IMR-90 (cell line): Measurements from ENCODE around the gene KLHL2. TPM values are rescaled to one million over a fixed set of nuclear protein-coding genes. Genes with fewer than 3 reads are reported as not detected.

Experiments used
- ATAC-seq: fragments of 200-7000 bp; cut with Tn5 transposase; 2 replicates; pipeline ENCODE4 v1.9.1; 2020; ENCODE audit warnings: low read depth, mild to moderate bottlenecking, moderate library complexity
- BruUV-seq: library from RNA; stranded (reverse); fragments of 400-500 nt; replicated peaks from 2 replicates; lab custom pipeline; 2021; lab: Mats Ljungman, UMichigan
- CTCF ChIA-PET: fragments of 300-600 bp; formaldehyde crosslinking; extraction: SDS; loops from one replicate; lab custom pipeline; 2021; ENCODE audit warnings: antibody characterized with exemption; lab: Yijun Ruan, JAX
- POLR2A ChIA-PET: fragments of 300-600 bp; sonication (Branson Sonifier 250); formaldehyde crosslinking; loops from one replicate; lab custom pipeline; 2022; ENCODE audit warnings: antibody characterized with exemption; ENCODE audit not compliant: unreplicated experiment; lab: Charles Lee
- DNase-seq: peaks from one replicate; pipeline ENCODE4 v3.0.0; 2013
- H2AFZ ChIP-seq: replicated peaks from 2 replicates; pipeline ENCODE3; 2013; ENCODE audit warnings: low read length, mild to moderate bottlenecking; ENCODE audit not compliant: poor library complexity
- H2AK5ac ChIP-seq: 2 replicates; pipeline ENCODE4 v1.6.1; 2013; ENCODE audit warnings: low read depth, low read length, inconsistent platforms
- H2AK9ac ChIP-seq: replicated peaks from 2 replicates; pipeline ENCODE3; 2013; ENCODE audit warnings: mild to moderate bottlenecking, low read depth, low read length, moderate library complexity; ENCODE audit not compliant: poor library complexity
- H2BK120ac ChIP-seq: 2 replicates; pipeline ENCODE4 v1.6.1; 2013; ENCODE audit warnings: low read depth, low read length, inconsistent platforms
- H2BK15ac ChIP-seq: 3 replicates; pipeline ENCODE4 v1.6.1; 2013; ENCODE audit warnings: low read depth, low read length, inconsistent platforms
- H2BK20ac ChIP-seq: 2 replicates; pipeline ENCODE4 v1.6.1; 2013; ENCODE audit warnings: low read depth, mild to moderate bottlenecking, inconsistent platforms, low read length, moderate library complexity
- H2BK5ac ChIP-seq: 2 replicates; pipeline ENCODE4 v1.6.1; 2013; ENCODE audit warnings: mild to moderate bottlenecking, low read depth, low read length, inconsistent platforms; ENCODE audit not compliant: poor library complexity, severe bottlenecking
- H3K14ac ChIP-seq: replicated peaks from 2 replicates; pipeline ENCODE4 v1.6.1; 2013; ENCODE audit warnings: low read depth, low read length, inconsistent platforms
- H3K18ac ChIP-seq: 2 replicates; pipeline ENCODE4 v1.6.1; 2013; ENCODE audit warnings: low read depth, low read length, control low read depth
- H3K23ac ChIP-seq: 2 replicates; pipeline ENCODE4 v1.6.1; 2013; ENCODE audit warnings: low read depth, low read length, inconsistent platforms
- H3K27ac ChIP-seq: 2 replicates; pipeline ENCODE4 v1.5.1; 2013; ENCODE audit warnings: mild to moderate bottlenecking, control low read depth, low read length; ENCODE audit not compliant: insufficient read depth
- H3K27me3 ChIP-seq: 2 replicates; pipeline ENCODE4 v1.6.1; 2013; ENCODE audit warnings: low read length; ENCODE audit not compliant: control insufficient read depth, insufficient read depth
- H3K36me3 ChIP-seq: 2 replicates; pipeline ENCODE4 v1.6.1; 2013; ENCODE audit warnings: low read length, mixed read lengths; ENCODE audit not compliant: control insufficient read depth, insufficient read depth
- H3K4ac ChIP-seq: 2 replicates; pipeline ENCODE4 v1.6.1; 2013; ENCODE audit warnings: low read depth, low read length, inconsistent platforms
- H3K4me1 ChIP-seq: 2 replicates; pipeline ENCODE4 v1.6.1; 2013; ENCODE audit warnings: low read length, mixed read lengths; ENCODE audit not compliant: control insufficient read depth, insufficient read depth
- H3K4me2 ChIP-seq: 2 replicates; pipeline ENCODE4 v1.6.1; 2013; ENCODE audit warnings: low read depth, mild to moderate bottlenecking, control low read depth, low read length, moderate library complexity
- H3K4me3 ChIP-seq: 2 replicates; pipeline ENCODE4 v1.5.1; 2013; ENCODE audit warnings: low read depth, mild to moderate bottlenecking, control low read depth, low read length, moderate library complexity; ENCODE audit not compliant: insufficient read depth
- H3K56ac ChIP-seq: 2 replicates; pipeline ENCODE4 v1.6.1; 2013; ENCODE audit warnings: low read length, inconsistent platforms; ENCODE audit not compliant: insufficient read depth; ENCODE audit errors: extremely low read depth
- H3K79me1 ChIP-seq, 2 experiments: 2 replicates each; pipeline ENCODE4 v1.6.1; 2013; ENCODE audit warnings: low read length in 2 of 2, inconsistent platforms in 1 of 2, low read depth in 1 of 2
- H3K9ac ChIP-seq: 2 replicates; pipeline ENCODE4 v1.6.1; 2013; ENCODE audit warnings: low read depth, low read length, control low read depth
- H3K9me1 ChIP-seq: 2 replicates; pipeline ENCODE4 v1.6.1; 2013; ENCODE audit warnings: low read length, inconsistent platforms; ENCODE audit not compliant: insufficient read depth
- H3K9me3 ChIP-seq: 2 replicates; pipeline ENCODE4 v1.6.1; 2013; ENCODE audit warnings: low read length; ENCODE audit not compliant: control insufficient read depth, insufficient read depth
- H4K20me1 ChIP-seq: 2 replicates; pipeline ENCODE4 v1.6.1; 2013; ENCODE audit warnings: low read length, inconsistent platforms; ENCODE audit not compliant: insufficient read depth
- H4K5ac ChIP-seq: 2 replicates; pipeline ENCODE4 v1.6.1; 2013; ENCODE audit warnings: mild to moderate bottlenecking, low read depth, low read length, control low read depth
- H4K8ac ChIP-seq, 2 experiments: 2 replicates each; pipeline ENCODE4 v1.6.1; 2013; ENCODE audit warnings: low read depth in 2 of 2, low read length in 2 of 2, control low read depth in 1 of 2, inconsistent platforms in 1 of 2
- H4K91ac ChIP-seq: 2 replicates; pipeline ENCODE4 v1.6.1; 2013; ENCODE audit warnings: low read depth, low read length, inconsistent platforms; ENCODE audit not compliant: insufficient read depth
- BHLHE40 ChIP-seq: fragments of 150-350 bp; IDR thresholded peaks from 2 replicates; pipeline ENCODE4 v1.6.1; 2016; ENCODE audit warnings: mild to moderate bottlenecking, low read depth, low read length
- CHD1 ChIP-seq: IDR thresholded peaks from 2 replicates; pipeline ENCODE4 v1.6.1; 2012; ENCODE audit warnings: low read depth, low read length, improper control_type of control experiment
- NFE2L2 ChIP-seq: fragments of 150-350 bp; IDR thresholded peaks from 2 replicates; pipeline ENCODE4 v1.6.1; 2016; ENCODE audit warnings: low read depth, mild to moderate bottlenecking, low read length
- RAD21 ChIP-seq: IDR thresholded peaks from 2 replicates; pipeline ENCODE4 v1.6.1; 2012; ENCODE audit warnings: low read length, improper control_type of control experiment
- RCOR1 ChIP-seq: IDR thresholded peaks from 2 replicates; pipeline ENCODE4 v1.6.1; 2012; ENCODE audit warnings: mild to moderate bottlenecking, low read length, improper control_type of control experiment; ENCODE audit not compliant: insufficient replicate concordance
- RFX5 ChIP-seq: IDR thresholded peaks from 2 replicates; pipeline ENCODE4 v1.8.0; 2012; ENCODE audit warnings: low read depth, mild to moderate bottlenecking, low read length, moderate library complexity
- SMC3 ChIP-seq: fragments of 150-350 bp; IDR thresholded peaks from 2 replicates; pipeline ENCODE4 v1.6.1; 2016; ENCODE audit warnings: low read depth, mild to moderate bottlenecking, antibody characterized with exemption, low read length, moderate library complexity
- WGBS, 2 experiments: methylation state at CpG; one replicate each; pipeline versions ENCODE4 v1.1.5 to v1.1.7; 2013; ENCODE audit warnings: missing lambda C conversion rate in 2 of 2; ENCODE audit not compliant: insufficient read length in 1 of 2; ENCODE audit errors: extremely low coverage in 2 of 2; 5-methylcytosine and 5-hydroxymethylcytosine counted together
- dilution Hi-C: fragments of 300-500 bp; cut with HindIII; formaldehyde crosslinking; loops from one replicate; pipeline ENCODE4 v1.14.3; 2018; ENCODE audit warnings: low sequenced_read_pairs; ENCODE audit not compliant: unreplicated experiment
- in situ Hi-C: fragments of 300-500 bp; cut with MboI; formaldehyde crosslinking; loops from 3 replicates; pipeline ENCODE4 v1.14.3; 2019; ENCODE audit warnings: low sequenced_read_pairs, inconsistent platforms, mixed read lengths
- intact Hi-C: fragments of 100-400 bp; cut with micrococcal nuclease; formaldehyde crosslinking; loops from 2 replicates; pipeline ENCODE4 v1.10.0; 2022
- polyA plus RNA-seq, 3 experiments: library from polyadenylated mRNA; depleted of rRNA; stranded (reverse); fragments of >200 nt; gene quantifications; 2 replicates each; pipeline ENCODE4 v1.2.3, GENCODE V29; 2012; ENCODE audit warnings: low replicate concordance in 1 of 3
- total RNA-seq: library from RNA; depleted of rRNA; stranded (reverse); fragments of >200 nt; gene quantifications from 2 replicates; pipeline ENCODE4 v1.2.3, GENCODE V29; 2012
- TF ChIP-seq, protein P1 (sequence below): conservative IDR thresholded peaks from 2 replicates; pipeline ENCODE4 v1.5.1; 2012; ENCODE audit warnings: mild to moderate bottlenecking, low read depth, low read length, improper control_type of control experiment

The KLHL2 gene
- total and polyA plus RNA-seq, 2 of the 4 experiments (the other 2 are of a cell fraction), result 11.0 to 12.4 TPM

DNA sequence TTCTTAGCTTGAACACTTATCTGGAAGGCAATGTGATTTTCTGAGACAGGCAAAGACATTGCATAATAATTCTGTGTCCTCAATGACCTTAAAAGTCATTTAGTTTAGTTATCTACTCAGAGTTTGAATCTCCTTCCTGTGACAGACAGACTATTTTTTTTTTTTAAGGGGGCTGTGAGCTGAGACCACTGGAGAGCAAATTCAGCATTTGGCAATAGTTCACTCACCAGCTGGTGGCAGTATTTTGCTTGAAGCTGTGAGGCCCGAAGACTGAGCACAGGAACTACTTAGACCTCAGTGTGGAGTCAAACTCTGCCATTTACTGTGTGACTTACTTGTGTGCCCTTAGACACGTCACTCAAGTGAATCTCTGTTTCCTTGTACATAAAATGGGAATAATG is 148.5 kb downstream of the KLHL2 start:
- no peak overlapping the region for H2BK5ac ChIP-seq
- H3K9ac ChIP-seq, result no peak overlapping the region
- no peak overlapping the region for H3K18ac ChIP-seq
- TF ChIP-seq RFX5 (no peak), CHD1 (no peak), NFE2L2 (no peak), BHLHE40 (no peak), RCOR1 (no peak), RAD21 (peak; percentile 20; the same call in 1 of the 2 replicates), SMC3 (peak; percentile 21)
- TF ChIP-seq, protein P1, sequence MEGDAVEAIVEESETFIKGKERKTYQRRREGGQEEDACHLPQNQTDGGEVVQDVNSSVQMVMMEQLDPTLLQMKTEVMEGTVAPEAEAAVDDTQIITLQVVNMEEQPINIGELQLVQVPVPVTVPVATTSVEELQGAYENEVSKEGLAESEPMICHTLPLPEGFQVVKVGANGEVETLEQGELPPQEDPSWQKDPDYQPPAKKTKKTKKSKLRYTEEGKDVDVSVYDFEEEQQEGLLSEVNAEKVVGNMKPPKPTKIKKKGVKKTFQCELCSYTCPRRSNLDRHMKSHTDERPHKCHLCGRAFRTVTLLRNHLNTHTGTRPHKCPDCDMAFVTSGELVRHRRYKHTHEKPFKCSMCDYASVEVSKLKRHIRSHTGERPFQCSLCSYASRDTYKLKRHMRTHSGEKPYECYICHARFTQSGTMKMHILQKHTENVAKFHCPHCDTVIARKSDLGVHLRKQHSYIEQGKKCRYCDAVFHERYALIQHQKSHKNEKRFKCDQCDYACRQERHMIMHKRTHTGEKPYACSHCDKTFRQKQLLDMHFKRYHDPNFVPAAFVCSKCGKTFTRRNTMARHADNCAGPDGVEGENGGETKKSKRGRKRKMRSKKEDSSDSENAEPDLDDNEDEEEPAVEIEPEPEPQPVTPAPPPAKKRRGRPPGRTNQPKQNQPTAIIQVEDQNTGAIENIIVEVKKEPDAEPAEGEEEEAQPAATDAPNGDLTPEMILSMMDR, result peak; percentile 36
- peak; percentile 20 for DNase-seq
- H3K9me1 ChIP-seq, result no peaks in the 10 kb centered on the region
- no peak overlapping the region for H3K27ac ChIP-seq
- H3K27me3 ChIP-seq, result 0 out of 2 replicates have a peak, but pooled peaks cover 1% of the 10 kb centered on the region
- intact Hi-C loops (loop anchor here (1.0 kb wide), 1 partner anchor 109 kb away; no protein-coding TSS in a partner anchor), in situ Hi-C loops (loop anchor here (5.0 to 10.0 kb wide), 2 partner anchors 106 to 221 kb away; no protein-coding TSS in a partner anchor), dilution Hi-C loops (no loop called here)
- no TSS peak for BruUV-seq
- no peak overlapping the region for H2BK15ac ChIP-seq
- H3K4me1 ChIP-seq, result no peaks in the 10 kb centered on the region
- H3K23ac ChIP-seq, result no peak overlapping the region
- no peaks in the 10 kb centered on the region for H3K9me3 ChIP-seq
- no peak overlapping the region for H4K8ac ChIP-seq
- H3K4ac ChIP-seq, result no peak overlapping the region
- H3K4me2 ChIP-seq, result no peak overlapping the region
- no peaks in the 10 kb centered on the region for H3K79me1 ChIP-seq
- no CpG with 5 or more reads among the region's 2 CpGs for WGBS, 2 experiments
- H2BK120ac ChIP-seq, result no peak overlapping the region
- H2BK20ac ChIP-seq, result no peak overlapping the region
- H4K5ac ChIP-seq, result no peak overlapping the region
- no peak overlapping the region for H3K56ac ChIP-seq
- ATAC-seq, result peak; percentile 51; the same call in 1 of the 2 replicates
- no peaks in the 10 kb centered on the region for H3K36me3 ChIP-seq
- CTCF ChIA-PET, result interaction anchor here (0.6 to 1.4 kb wide), 4 partner anchors 10 to 258 kb away, joined by 3 to 7 read pairs (median 4); no protein-coding TSS in a partner anchor
- no peak overlapping the region for H2AFZ ChIP-seq
- H3K14ac ChIP-seq, result no peak overlapping the region
- no peaks in the 10 kb centered on the region for H4K20me1 ChIP-seq
- no peak overlapping the region for H3K4me3 ChIP-seq
- H2AK5ac ChIP-seq, result no peak overlapping the region
- no peak overlapping the region for H2AK9ac ChIP-seq
- POLR2A ChIA-PET, result no interaction called here
- no peak overlapping the region for H4K91ac ChIP-seq
